AG04449 (cell line): ENCODE results near the gene MYOT.

ENCODE experiments used
- CTCF ChIA-PET: fragments of 350-600 bp; formaldehyde crosslinking; extraction: SDS; loops from one replicate; lab custom pipeline; 2021; ENCODE audit warnings: antibody characterized with exemption; lab: Yijun Ruan, JAX
- POLR2A ChIA-PET: fragments of 400-600, 350-600 bp; formaldehyde crosslinking; extraction: SDS; loops from one replicate; lab custom pipeline; 2020; ENCODE audit warnings: antibody characterized with exemption, inconsistent platforms; lab: Yijun Ruan, JAX
- DNase-seq: peaks from one replicate; pipeline ENCODE4 v3.0.0-alpha.2; 2010; ENCODE audit warnings: low read depth, low spot score
- H3K4me3 ChIP-seq: 2 replicates; pipeline ENCODE4 v1.5.1; 2011; ENCODE audit warnings: low read depth, mild to moderate bottlenecking, control low read depth, low read length
- CTCF ChIP-seq: IDR thresholded peaks from one replicate; pipeline ENCODE4 v1.5.1; 2011; ENCODE audit warnings: mild to moderate bottlenecking, moderate library complexity, low read length, control low read depth, inconsistent platforms; ENCODE audit not compliant: insufficient read depth; ENCODE audit errors: missing control alignments

MYOT gene

GRCh38 chr5:137828180-137828579 lies 39.5 kb upstream of the MYOT start:
- no peak for TF ChIP-seq CTCF
- DNase-seq = no peak
- ChIA-PET CTCF (interaction anchor here (0.8 to 1.6 kb wide), 3 partner anchors 15 to 50 kb away, joined by 3 to 5 read pairs (median 3); no protein-coding TSS in a partner anchor), POLR2A (no interaction called here)
- H3K4me3 ChIP-seq = no peak overlapping the region

GRCh38 chr5:137828664-137829063 lies 39.0 kb upstream of the MYOT start:
- H3K4me3 ChIP-seq = no peak overlapping the region
- TF ChIP-seq CTCF = no peak
- ChIA-PET CTCF (interaction anchor here (0.8 to 1.6 kb wide), 3 partner anchors 16 to 50 kb away, joined by 3 to 5 read pairs (median 3); no protein-coding TSS in a partner anchor), POLR2A (no interaction called here)
- no peak for DNase-seq

- no peak overlapping the region for H3K4me3 ChIP-seq
- TF ChIP-seq CTCF = no peak
- POLR2A ChIA-PET = no interaction called here
- no peak for DNase-seq
- CTCF ChIA-PET = interaction anchor here (1.0 kb wide), 1 partner anchor 52 kb away, joined by 5 read pairs; no protein-coding TSS in a partner anchor
Observed at GRCh38 chr5:137831105-137831504, 36.6 kb upstream of the MYOT start.

GRCh38 chr5:137831526-137831925 lies 36.1 kb upstream of the MYOT start:
- no peak for DNase-seq
- POLR2A ChIA-PET = no interaction called here
- no peak for TF ChIP-seq CTCF
- CTCF ChIA-PET = interaction anchor here (1.0 kb wide), 1 partner anchor 52 kb away, joined by 5 read pairs; no protein-coding TSS in a partner anchor
- no peak overlapping the region for H3K4me3 ChIP-seq

GRCh38 chr5:137832416-137832815 lies 35.2 kb upstream of the MYOT start:
- POLR2A ChIA-PET = no interaction called here
- CTCF ChIA-PET = interaction anchor here (1.9 kb wide), 1 partner anchor 10 kb away, joined by 5 read pairs; no protein-coding TSS in a partner anchor
- no peak overlapping the region for H3K4me3 ChIP-seq
- no peak for DNase-seq
- TF ChIP-seq CTCF = no peak

- no peak overlapping the region for H3K4me3 ChIP-seq
- ChIA-PET POLR2A (no interaction called here), CTCF (interaction anchor here (1.9 to 2.1 kb wide), 2 partner anchors 11 to 54 kb away, joined by 5 to 7 read pairs; no protein-coding TSS in a partner anchor)
- TF ChIP-seq CTCF = no peak
- DNase-seq = peak; percentile 44
Observed at GRCh38 chr5:137833463-137833862, 34.2 kb upstream of the MYOT start.
